IMR-90 (cell line): ENCODE results near the gene BOD1L1. TPM values are rescaled to one million over a fixed set of nuclear protein-coding genes. Genes with fewer than 3 reads are reported as not detected.

Experiments used
- ATAC-seq: fragments of 200-7000 bp; cut with Tn5 transposase; 2 replicates; pipeline ENCODE4 v1.9.1; 2020; ENCODE audit warnings: low read depth, mild to moderate bottlenecking, moderate library complexity
- BruUV-seq: library from RNA; stranded (reverse); fragments of 400-500 nt; replicated peaks from 2 replicates; lab custom pipeline; 2021; lab: Mats Ljungman, UMichigan
- CTCF ChIA-PET: fragments of 300-600 bp; formaldehyde crosslinking; extraction: SDS; loops from one replicate; lab custom pipeline; 2021; ENCODE audit warnings: antibody characterized with exemption; lab: Yijun Ruan, JAX
- POLR2A ChIA-PET: fragments of 300-600 bp; sonication (Branson Sonifier 250); formaldehyde crosslinking; loops from one replicate; lab custom pipeline; 2022; ENCODE audit warnings: antibody characterized with exemption; ENCODE audit not compliant: unreplicated experiment; lab: Charles Lee
- DNase-seq: peaks from one replicate; pipeline ENCODE4 v3.0.0; 2013
- H2AFZ ChIP-seq: replicated peaks from 2 replicates; pipeline ENCODE3; 2013; ENCODE audit warnings: low read length, mild to moderate bottlenecking; ENCODE audit not compliant: poor library complexity
- H2AK5ac ChIP-seq: 2 replicates; pipeline ENCODE4 v1.6.1; 2013; ENCODE audit warnings: low read depth, low read length, inconsistent platforms
- H2AK9ac ChIP-seq: replicated peaks from 2 replicates; pipeline ENCODE3; 2013; ENCODE audit warnings: mild to moderate bottlenecking, low read depth, low read length, moderate library complexity; ENCODE audit not compliant: poor library complexity
- H2BK120ac ChIP-seq: 2 replicates; pipeline ENCODE4 v1.6.1; 2013; ENCODE audit warnings: low read depth, low read length, inconsistent platforms
- H2BK15ac ChIP-seq: 3 replicates; pipeline ENCODE4 v1.6.1; 2013; ENCODE audit warnings: low read depth, low read length, inconsistent platforms
- H2BK20ac ChIP-seq: 2 replicates; pipeline ENCODE4 v1.6.1; 2013; ENCODE audit warnings: low read depth, mild to moderate bottlenecking, inconsistent platforms, low read length, moderate library complexity
- H2BK5ac ChIP-seq: 2 replicates; pipeline ENCODE4 v1.6.1; 2013; ENCODE audit warnings: mild to moderate bottlenecking, low read depth, low read length, inconsistent platforms; ENCODE audit not compliant: poor library complexity, severe bottlenecking
- H3K14ac ChIP-seq: replicated peaks from 2 replicates; pipeline ENCODE4 v1.6.1; 2013; ENCODE audit warnings: low read depth, low read length, inconsistent platforms
- H3K18ac ChIP-seq: 2 replicates; pipeline ENCODE4 v1.6.1; 2013; ENCODE audit warnings: low read depth, low read length, control low read depth
- H3K23ac ChIP-seq: 2 replicates; pipeline ENCODE4 v1.6.1; 2013; ENCODE audit warnings: low read depth, low read length, inconsistent platforms
- H3K27ac ChIP-seq: 2 replicates; pipeline ENCODE4 v1.5.1; 2013; ENCODE audit warnings: mild to moderate bottlenecking, control low read depth, low read length; ENCODE audit not compliant: insufficient read depth
- H3K27me3 ChIP-seq: 2 replicates; pipeline ENCODE4 v1.6.1; 2013; ENCODE audit warnings: low read length; ENCODE audit not compliant: control insufficient read depth, insufficient read depth
- H3K36me3 ChIP-seq: 2 replicates; pipeline ENCODE4 v1.6.1; 2013; ENCODE audit warnings: low read length, mixed read lengths; ENCODE audit not compliant: control insufficient read depth, insufficient read depth
- H3K4ac ChIP-seq: 2 replicates; pipeline ENCODE4 v1.6.1; 2013; ENCODE audit warnings: low read depth, low read length, inconsistent platforms
- H3K4me1 ChIP-seq: 2 replicates; pipeline ENCODE4 v1.6.1; 2013; ENCODE audit warnings: low read length, mixed read lengths; ENCODE audit not compliant: control insufficient read depth, insufficient read depth
- H3K4me2 ChIP-seq: 2 replicates; pipeline ENCODE4 v1.6.1; 2013; ENCODE audit warnings: low read depth, mild to moderate bottlenecking, control low read depth, low read length, moderate library complexity
- H3K4me3 ChIP-seq: 2 replicates; pipeline ENCODE4 v1.5.1; 2013; ENCODE audit warnings: low read depth, mild to moderate bottlenecking, control low read depth, low read length, moderate library complexity; ENCODE audit not compliant: insufficient read depth
- H3K56ac ChIP-seq: 2 replicates; pipeline ENCODE4 v1.6.1; 2013; ENCODE audit warnings: low read length, inconsistent platforms; ENCODE audit not compliant: insufficient read depth; ENCODE audit errors: extremely low read depth
- H3K79me1 ChIP-seq, 2 experiments: 2 replicates each; pipeline ENCODE4 v1.6.1; 2013; ENCODE audit warnings: low read length in 2 of 2, inconsistent platforms in 1 of 2, low read depth in 1 of 2
- H3K9ac ChIP-seq: 2 replicates; pipeline ENCODE4 v1.6.1; 2013; ENCODE audit warnings: low read depth, low read length, control low read depth
- H3K9me1 ChIP-seq: 2 replicates; pipeline ENCODE4 v1.6.1; 2013; ENCODE audit warnings: low read length, inconsistent platforms; ENCODE audit not compliant: insufficient read depth
- H3K9me3 ChIP-seq: 2 replicates; pipeline ENCODE4 v1.6.1; 2013; ENCODE audit warnings: low read length; ENCODE audit not compliant: control insufficient read depth, insufficient read depth
- H4K20me1 ChIP-seq: 2 replicates; pipeline ENCODE4 v1.6.1; 2013; ENCODE audit warnings: low read length, inconsistent platforms; ENCODE audit not compliant: insufficient read depth
- H4K5ac ChIP-seq: 2 replicates; pipeline ENCODE4 v1.6.1; 2013; ENCODE audit warnings: mild to moderate bottlenecking, low read depth, low read length, control low read depth
- H4K8ac ChIP-seq, 2 experiments: 2 replicates each; pipeline ENCODE4 v1.6.1; 2013; ENCODE audit warnings: low read depth in 2 of 2, low read length in 2 of 2, control low read depth in 1 of 2, inconsistent platforms in 1 of 2
- H4K91ac ChIP-seq: 2 replicates; pipeline ENCODE4 v1.6.1; 2013; ENCODE audit warnings: low read depth, low read length, inconsistent platforms; ENCODE audit not compliant: insufficient read depth
- BHLHE40 ChIP-seq: fragments of 150-350 bp; IDR thresholded peaks from 2 replicates; pipeline ENCODE4 v1.6.1; 2016; ENCODE audit warnings: mild to moderate bottlenecking, low read depth, low read length
- MAZ ChIP-seq: IDR thresholded peaks from 2 replicates; pipeline ENCODE4 v1.6.1; 2012; ENCODE audit warnings: low read depth, mild to moderate bottlenecking, low read length, improper control_type of control experiment, moderate library complexity, borderline replicate concordance
- RAD21 ChIP-seq: IDR thresholded peaks from 2 replicates; pipeline ENCODE4 v1.6.1; 2012; ENCODE audit warnings: low read length, improper control_type of control experiment
- WGBS, 2 experiments: methylation state at CpG; one replicate each; pipeline versions ENCODE4 v1.1.5 to v1.1.7; 2013; ENCODE audit warnings: missing lambda C conversion rate in 2 of 2; ENCODE audit not compliant: insufficient read length in 1 of 2; ENCODE audit errors: extremely low coverage in 2 of 2; 5-methylcytosine and 5-hydroxymethylcytosine counted together
- dilution Hi-C: fragments of 300-500 bp; cut with HindIII; formaldehyde crosslinking; loops from one replicate; pipeline ENCODE4 v1.14.3; 2018; ENCODE audit warnings: low sequenced_read_pairs; ENCODE audit not compliant: unreplicated experiment
- in situ Hi-C: fragments of 300-500 bp; cut with MboI; formaldehyde crosslinking; loops from 3 replicates; pipeline ENCODE4 v1.14.3; 2019; ENCODE audit warnings: low sequenced_read_pairs, inconsistent platforms, mixed read lengths
- intact Hi-C: fragments of 100-400 bp; cut with micrococcal nuclease; formaldehyde crosslinking; loops from 2 replicates; pipeline ENCODE4 v1.10.0; 2022
- polyA plus RNA-seq, 3 experiments: library from polyadenylated mRNA; depleted of rRNA; stranded (reverse); fragments of >200 nt; gene quantifications; 2 replicates each; pipeline ENCODE4 v1.2.3, GENCODE V29; 2012; ENCODE audit warnings: low replicate concordance in 1 of 3
- total RNA-seq: library from RNA; depleted of rRNA; stranded (reverse); fragments of >200 nt; gene quantifications from 2 replicates; pipeline ENCODE4 v1.2.3, GENCODE V29; 2012

Gene BOD1L1
- total and polyA plus RNA-seq, 2 of the 4 experiments (the other 2 are of a cell fraction), result 13.5 to 26.9 TPM

DNA sequence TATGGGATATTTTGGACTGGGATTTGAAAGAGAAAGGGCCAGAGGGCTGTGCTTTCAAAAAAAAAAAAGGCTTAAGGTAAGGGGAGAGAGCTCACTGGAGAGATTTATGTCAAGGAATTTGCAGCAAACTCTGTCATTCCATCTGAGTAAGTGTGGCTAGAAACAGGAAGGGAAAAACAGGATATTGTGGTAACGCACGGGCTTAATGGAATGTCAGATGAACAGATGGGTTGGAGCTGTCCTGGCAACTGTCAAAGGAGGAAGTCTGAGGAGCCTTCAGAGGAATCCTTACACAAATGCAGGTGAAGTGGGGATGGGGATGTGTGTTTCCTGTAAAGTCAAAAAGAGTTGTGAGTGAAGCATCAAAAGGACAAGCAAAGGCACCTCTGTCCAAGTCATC lies 68.1 kb downstream of the BOD1L1 start:
- no peak overlapping the region for H3K27ac ChIP-seq
- no peak overlapping the region for H4K5ac ChIP-seq
- H2BK5ac ChIP-seq, result no peak overlapping the region
- H3K23ac ChIP-seq, result no peak overlapping the region
- H3K9me1 ChIP-seq, result peaks cover 4% of the 10 kb centered on the region; the same call in 1 of the 2 replicates
- H3K4ac ChIP-seq, result no peak overlapping the region
- H2AFZ ChIP-seq, result no peak overlapping the region
- WGBS, 2 experiments, result 7% methylated on average over 2 of the region's 2 CpGs; no CpG with 5 or more reads in 1 of the 2 experiments
- H4K8ac ChIP-seq, result peak overlapping the region in 1 of 2 experiments; percentile 44; a peak in 1 of 4 replicates
- no peak overlapping the region for H3K9ac ChIP-seq
- ChIA-PET POLR2A (interaction anchor here (0.6 kb wide), 2 partner anchors 716 to 841 kb away, joined by 4 to 6 read pairs; no protein-coding TSS in a partner anchor), CTCF (no interaction called here)
- no peaks in the 10 kb centered on the region for H3K27me3 ChIP-seq
- in situ Hi-C loops, result no loop called here
- no TSS peak for BruUV-seq
- no peaks in the 10 kb centered on the region for H3K36me3 ChIP-seq
- H3K4me1 ChIP-seq, result peaks cover 5% of the 10 kb centered on the region; the same call in 1 of the 2 replicates
- no peak overlapping the region for H2AK5ac ChIP-seq
- DNase-seq (peak; percentile 78), ATAC-seq (peak; percentile 76)
- TF ChIP-seq BHLHE40 (peak; percentile 57; the same call in 1 of the 2 replicates), RAD21 (no peak), MAZ (no peak)
- no peaks in the 10 kb centered on the region for H3K9me3 ChIP-seq
- no peaks in the 10 kb centered on the region for H3K79me1 ChIP-seq
- H3K18ac ChIP-seq, result no peak overlapping the region
- H3K4me2 ChIP-seq, result no peak overlapping the region
- H2BK20ac ChIP-seq, result no peak overlapping the region
- no peak overlapping the region for H3K56ac ChIP-seq
- H3K14ac ChIP-seq, result no peak overlapping the region
- no peak overlapping the region for H2BK15ac ChIP-seq
- H4K20me1 ChIP-seq, result no peaks in the 10 kb centered on the region
- H2BK120ac ChIP-seq, result peak overlapping the region; percentile 60; the same call in 1 of the 2 replicates
- dilution Hi-C loops, result no loop called here
- H4K91ac ChIP-seq, result no peak overlapping the region
- intact Hi-C loops, result no loop called here
- no peak overlapping the region for H2AK9ac ChIP-seq
- no peak overlapping the region for H3K4me3 ChIP-seq
